22Rv1 (cell line): Measurements from ENCODE around the gene PSMD7.

Experiments used
- ZFX ChIP-seq: fragments of 450-650 bp; IDR thresholded peaks from 2 replicates; pipeline ENCODE4 v1.6.1; 2017; ENCODE audit warnings: antibody characterized with exemption, borderline replicate concordance
- TF ChIP-seq, protein P1 (sequence below): fragments of 450-650 bp; IDR thresholded peaks from 2 replicates; pipeline ENCODE4 v1.5.1; 2017; ENCODE audit warnings: mild to moderate bottlenecking

DNA sequence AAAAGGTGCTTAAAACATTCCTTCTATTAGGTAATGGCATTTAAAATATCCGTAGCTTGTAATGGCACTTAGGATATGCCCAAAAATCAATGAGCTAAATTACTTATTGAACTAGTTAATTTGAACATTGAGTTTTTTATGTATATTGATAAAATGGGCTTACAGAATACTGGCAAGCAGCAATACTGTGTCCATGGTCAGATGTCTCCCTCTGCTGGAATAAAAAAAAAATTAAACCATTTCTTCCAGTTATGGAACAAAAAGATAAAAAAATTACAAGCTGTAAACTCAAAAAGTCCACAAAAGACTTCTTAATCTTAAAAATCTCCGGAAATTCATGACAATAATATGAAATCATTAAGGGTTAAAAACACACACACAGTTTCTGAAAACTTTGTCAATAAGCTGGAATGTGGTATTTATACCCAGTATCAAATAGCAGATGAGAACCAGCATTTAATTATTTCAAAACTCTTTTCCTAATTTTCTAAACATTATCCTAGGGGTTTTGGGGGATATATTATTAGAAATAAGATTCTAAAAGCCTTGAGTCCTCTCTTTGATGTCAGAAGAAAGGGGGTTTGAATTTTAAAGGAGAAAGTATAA is 21.5 kb upstream of the PSMD7 start:
- TF ChIP-seq, protein P1, sequence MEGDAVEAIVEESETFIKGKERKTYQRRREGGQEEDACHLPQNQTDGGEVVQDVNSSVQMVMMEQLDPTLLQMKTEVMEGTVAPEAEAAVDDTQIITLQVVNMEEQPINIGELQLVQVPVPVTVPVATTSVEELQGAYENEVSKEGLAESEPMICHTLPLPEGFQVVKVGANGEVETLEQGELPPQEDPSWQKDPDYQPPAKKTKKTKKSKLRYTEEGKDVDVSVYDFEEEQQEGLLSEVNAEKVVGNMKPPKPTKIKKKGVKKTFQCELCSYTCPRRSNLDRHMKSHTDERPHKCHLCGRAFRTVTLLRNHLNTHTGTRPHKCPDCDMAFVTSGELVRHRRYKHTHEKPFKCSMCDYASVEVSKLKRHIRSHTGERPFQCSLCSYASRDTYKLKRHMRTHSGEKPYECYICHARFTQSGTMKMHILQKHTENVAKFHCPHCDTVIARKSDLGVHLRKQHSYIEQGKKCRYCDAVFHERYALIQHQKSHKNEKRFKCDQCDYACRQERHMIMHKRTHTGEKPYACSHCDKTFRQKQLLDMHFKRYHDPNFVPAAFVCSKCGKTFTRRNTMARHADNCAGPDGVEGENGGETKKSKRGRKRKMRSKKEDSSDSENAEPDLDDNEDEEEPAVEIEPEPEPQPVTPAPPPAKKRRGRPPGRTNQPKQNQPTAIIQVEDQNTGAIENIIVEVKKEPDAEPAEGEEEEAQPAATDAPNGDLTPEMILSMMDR: peak; percentile 81
- no peak for TF ChIP-seq ZFX
